ENCODE measurements around the gene MRPL10. TPM values are rescaled to one million over a fixed set of nuclear protein-coding genes. Genes with fewer than 3 reads are reported as not detected.

Gene MRPL10
- total RNA-seq, 1 experiment from 2014 or later = 67.2 TPM

DNA sequence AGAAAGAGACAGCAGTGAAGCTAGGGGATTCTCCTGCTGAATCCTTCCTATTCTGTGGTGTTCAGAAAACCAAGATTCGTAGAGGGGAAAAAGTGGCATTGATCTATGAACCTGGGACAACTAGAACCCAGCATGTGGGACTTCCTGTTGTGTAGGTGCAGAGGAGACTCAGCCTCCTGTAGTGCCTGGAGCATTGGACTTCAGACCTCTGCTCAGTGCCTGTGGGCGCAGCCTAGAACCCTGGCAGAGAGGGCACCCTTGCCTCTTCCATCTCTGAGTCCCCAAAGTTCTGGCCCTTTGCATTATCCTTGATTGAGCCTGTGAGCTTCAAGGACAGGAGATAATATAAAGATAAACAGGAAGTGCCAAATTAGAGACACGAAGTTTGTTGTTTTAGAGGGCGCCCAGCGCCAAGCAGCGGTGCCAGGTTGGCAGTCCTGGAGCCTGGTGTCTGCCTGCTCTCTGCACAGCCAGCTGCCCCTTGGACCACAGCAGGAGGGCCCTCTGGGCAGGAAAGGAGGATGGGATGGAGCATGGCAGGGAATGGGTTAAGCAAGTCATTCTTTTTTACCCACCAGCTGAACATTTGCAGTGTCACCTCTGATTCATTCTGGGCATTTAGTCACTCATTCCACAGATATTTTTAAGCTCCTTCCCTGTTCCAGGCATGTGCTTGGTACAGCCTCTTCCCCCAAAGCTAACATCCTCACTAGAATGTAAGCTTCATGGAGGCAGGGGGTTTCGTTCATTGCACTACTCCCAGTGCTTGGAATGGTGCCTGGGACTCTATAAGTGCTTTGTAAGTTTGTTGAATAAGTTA, 31.5 kb upstream of the MRPL10 start:
- H3K27ac Mint-ChIP-seq = peak overlapping the region in 1 of 3 experiments; percentile 45; a peak in 1 of 7 replicates
- H3K4me2 ChIP-seq (ENCODE audit: insufficient read depth, insufficient read length, low read length) = no peak overlapping the region
- H3K18ac ChIP-seq (ENCODE audit: insufficient read length, low read depth, low read length) = no peak overlapping the region

More for the DNA sequence above, 31.5 kb upstream of the MRPL10 start:
- no peak for DNase-seq
- peaks cover 66% of the 10 kb centered on the region for H3K27me3 Mint-ChIP-seq (ENCODE audit: low read depth)
- no peaks in the 10 kb centered on the region for H3K9me3 Mint-ChIP-seq
- H2BK12ac ChIP-seq (ENCODE audit: insufficient read length, low read depth, low read length) = no peak overlapping the region
- no peak overlapping the region for H2AFZ ChIP-seq (ENCODE audit: low read length)
- H4K91ac ChIP-seq (ENCODE audit: insufficient read length, low read depth, low read length) = no peak overlapping the region
- H3T11ph ChIP-seq (ENCODE audit: low read length) = no peak overlapping the region
- H3K79me2 ChIP-seq (ENCODE audit: insufficient read depth, low read length) = no peaks in the 10 kb centered on the region
- no peak overlapping the region for H2BK15ac ChIP-seq (ENCODE audit: low read depth, low read length)
- no peaks in the 10 kb centered on the region for H3K79me1 ChIP-seq (ENCODE audit: insufficient read depth, low read depth, low read length, poor library complexity, severe bottlenecking)
- H4K20me1 ChIP-seq (ENCODE audit: control insufficient read depth, insufficient read depth, insufficient read length) = no peaks in the 10 kb centered on the region
- H2BK5ac ChIP-seq (ENCODE audit: insufficient read length, low read length) = no peak overlapping the region
- no peaks in the 10 kb centered on the region for H3K23me2 ChIP-seq (ENCODE audit: insufficient read length, low read depth, low read length, poor library complexity, severe bottlenecking)
- no peak overlapping the region for H3K23ac ChIP-seq (ENCODE audit: insufficient read length, low read depth, low read length)
- H2BK120ac ChIP-seq (ENCODE audit: low read depth, low read length, poor library complexity, severe bottlenecking) = no peak overlapping the region
- no peak overlapping the region for H2BK20ac ChIP-seq (ENCODE audit: low read depth, low read length, poor library complexity, severe bottlenecking)
- no peak overlapping the region for H3K56ac ChIP-seq (ENCODE audit: insufficient read length, low read depth, low read length)
- H3K36me3 Mint-ChIP-seq (ENCODE audit: insufficient read depth in 1 of 3, low read depth in 3 of 3) = no peaks in the 10 kb centered on the region
- WGBS (ENCODE audit: extremely low coverage, insufficient read length, low lambda C conversion rate) = no CpG with 5 or more reads among the region's 7 CpGs
- no peak overlapping the region for H3K27ac ChIP-seq (ENCODE audit: insufficient read length, low read depth, low read length)
- no peak overlapping the region for H3K4ac ChIP-seq (ENCODE audit: low read depth, low read length)
- no peak overlapping the region for H3K9ac ChIP-seq (ENCODE audit: extremely low read depth, insufficient read length, low read length)
- peaks cover 6% of the 10 kb centered on the region in 2 experiments for H3K4me1 Mint-ChIP-seq
- H4K8ac ChIP-seq (replicated peaks; ENCODE audit: insufficient read length, low read depth, low read length) = no peak overlapping the region
- no peaks in the 10 kb centered on the region; the same call in none of the 2 replicates for H3K27me3 ChIP-seq (ENCODE audit: insufficient read depth, low read length)
- H4K5ac ChIP-seq (ENCODE audit: insufficient read length, low read depth, low read length) = no peak overlapping the region
- no peaks in the 10 kb centered on the region for H3K9me3 ChIP-seq (ENCODE audit: control insufficient read depth, low read depth, low read length)
- H3K4me1 ChIP-seq (ENCODE audit: insufficient read depth, low read length) = no peaks in the 10 kb centered on the region
- H2AK5ac ChIP-seq (ENCODE audit: insufficient read length, low read length) = no peak overlapping the region
- TF ChIP-seq, protein P1, sequence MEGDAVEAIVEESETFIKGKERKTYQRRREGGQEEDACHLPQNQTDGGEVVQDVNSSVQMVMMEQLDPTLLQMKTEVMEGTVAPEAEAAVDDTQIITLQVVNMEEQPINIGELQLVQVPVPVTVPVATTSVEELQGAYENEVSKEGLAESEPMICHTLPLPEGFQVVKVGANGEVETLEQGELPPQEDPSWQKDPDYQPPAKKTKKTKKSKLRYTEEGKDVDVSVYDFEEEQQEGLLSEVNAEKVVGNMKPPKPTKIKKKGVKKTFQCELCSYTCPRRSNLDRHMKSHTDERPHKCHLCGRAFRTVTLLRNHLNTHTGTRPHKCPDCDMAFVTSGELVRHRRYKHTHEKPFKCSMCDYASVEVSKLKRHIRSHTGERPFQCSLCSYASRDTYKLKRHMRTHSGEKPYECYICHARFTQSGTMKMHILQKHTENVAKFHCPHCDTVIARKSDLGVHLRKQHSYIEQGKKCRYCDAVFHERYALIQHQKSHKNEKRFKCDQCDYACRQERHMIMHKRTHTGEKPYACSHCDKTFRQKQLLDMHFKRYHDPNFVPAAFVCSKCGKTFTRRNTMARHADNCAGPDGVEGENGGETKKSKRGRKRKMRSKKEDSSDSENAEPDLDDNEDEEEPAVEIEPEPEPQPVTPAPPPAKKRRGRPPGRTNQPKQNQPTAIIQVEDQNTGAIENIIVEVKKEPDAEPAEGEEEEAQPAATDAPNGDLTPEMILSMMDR (conservative IDR thresholded peaks at IDR 0.05) = no peak
- H3K4me3 Mint-ChIP-seq = no peak overlapping the region
- H3K14ac ChIP-seq (ENCODE audit: insufficient read depth, low read length) = no peak overlapping the region

Data from H9 (cell line).